HG02938 (cell line): ENCODE measurements around the gene PTX3.

Experiments used
- ATAC-seq: cut with Tn5 transposase; IDR thresholded peaks from one replicate; pipeline ENCODE4 v1.9.1; 2021; ENCODE audit warnings: mild to moderate bottlenecking, moderate library complexity; ENCODE audit not compliant: unreplicated experiment

PTX3 gene

GRCh38 chr3:157420606-157421130 is 16.0 kb upstream of the PTX3 start:
- ATAC-seq: no peak

DNA sequence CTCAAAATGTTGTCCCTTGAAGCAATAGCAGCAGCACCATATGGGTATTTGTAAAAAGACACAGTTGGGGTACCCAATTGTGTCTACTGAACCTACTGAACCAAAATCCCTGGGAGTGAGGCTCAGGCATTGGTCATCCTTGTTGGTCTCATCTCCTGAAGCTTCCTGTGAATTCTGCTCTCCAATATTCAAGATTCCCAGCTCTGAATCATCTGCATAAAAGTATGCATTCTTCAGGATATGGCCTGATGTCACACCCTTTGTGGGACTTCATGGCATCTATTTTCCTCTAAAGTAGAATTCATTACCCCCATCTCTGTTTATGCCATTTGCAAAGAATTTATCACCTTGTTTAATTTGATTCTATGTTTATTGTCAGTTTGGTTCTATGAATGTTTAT is 13.3 kb upstream of the PTX3 start:
- no peak for ATAC-seq

DNA sequence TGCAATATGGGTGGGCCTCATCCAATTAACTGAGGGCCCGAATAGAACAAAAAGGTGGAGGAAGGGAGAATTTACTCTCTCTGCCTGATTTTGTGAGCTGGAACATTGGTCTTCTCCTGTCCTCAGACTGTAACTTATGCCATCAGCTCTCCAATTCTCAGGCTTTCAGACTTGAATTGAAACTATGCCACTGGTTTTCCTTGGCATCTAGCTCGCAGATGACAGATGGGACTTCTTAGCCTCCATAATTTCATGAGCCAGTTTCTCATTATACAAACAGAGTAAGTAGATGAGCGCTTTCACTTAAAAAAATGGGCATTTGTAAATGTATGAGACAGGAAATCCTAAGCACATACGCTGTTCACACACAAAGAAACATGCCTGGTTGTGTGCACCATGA is 8.7 kb upstream of the PTX3 start:
- ATAC-seq: no peak

DNA sequence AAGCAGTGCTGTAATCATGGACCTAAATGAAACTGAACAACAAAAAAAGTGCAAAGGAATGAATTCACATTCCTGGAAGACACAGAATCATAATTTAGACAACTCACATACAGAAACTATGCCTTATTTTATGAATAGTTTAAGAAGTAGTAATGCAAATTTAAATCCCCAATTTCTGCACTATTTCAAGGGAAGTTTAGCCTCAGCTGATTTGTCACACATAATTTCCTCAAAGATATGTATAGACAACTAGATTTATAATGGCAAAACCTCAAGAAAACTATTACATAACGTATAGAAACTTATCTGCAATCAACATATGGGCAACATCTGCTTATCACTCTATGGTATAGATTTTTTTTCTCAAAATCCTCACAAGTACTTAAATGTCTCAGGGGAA is 7.8 kb upstream of the PTX3 start:
- no peak for ATAC-seq

GRCh38 chr3:157429708-157430107 is 6.9 kb upstream of the PTX3 start:
- no peak for ATAC-seq

- ATAC-seq: no peak
These were observed 1.6 kb downstream of the PTX3 start for GRCh38 chr3:157438194-157438730.

DNA sequence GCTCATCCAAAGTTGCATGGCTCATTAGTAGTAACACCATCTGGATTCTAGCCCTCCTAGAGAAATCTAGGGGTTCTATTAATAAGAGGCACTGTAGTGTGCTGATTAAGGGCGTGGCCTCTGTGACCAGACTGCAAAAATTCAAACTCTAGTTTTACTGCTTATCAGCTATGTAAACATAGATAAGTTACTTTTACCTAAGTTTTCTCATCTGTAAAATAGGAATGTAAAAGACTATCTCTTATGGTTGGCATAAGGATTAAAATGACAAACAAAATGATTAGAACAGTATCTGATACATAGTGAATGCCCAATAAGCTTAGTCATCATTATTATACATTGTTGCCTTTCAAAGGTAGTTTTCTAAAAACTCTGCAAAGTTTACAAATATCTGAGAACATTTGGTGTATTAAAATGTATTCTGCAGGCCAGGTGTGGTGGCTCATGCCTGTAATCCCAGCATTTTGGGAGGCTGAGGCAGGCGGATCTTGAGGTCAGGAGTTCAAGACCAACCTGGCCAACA is 4.5 kb downstream of the PTX3 start:
- no peak for ATAC-seq

DNA sequence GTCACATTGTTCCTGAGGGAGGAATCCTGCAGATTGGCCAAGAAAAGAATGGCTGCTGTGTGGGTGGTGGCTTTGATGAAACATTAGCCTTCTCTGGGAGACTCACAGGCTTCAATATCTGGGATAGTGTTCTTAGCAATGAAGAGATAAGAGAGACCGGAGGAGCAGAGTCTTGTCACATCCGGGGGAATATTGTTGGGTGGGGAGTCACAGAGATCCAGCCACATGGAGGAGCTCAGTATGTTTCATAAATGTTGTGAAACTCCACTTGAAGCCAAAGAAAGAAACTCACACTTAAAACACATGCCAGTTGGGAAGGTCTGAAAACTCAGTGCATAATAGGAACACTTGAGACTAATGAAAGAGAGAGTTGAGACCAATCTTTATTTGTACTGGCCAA is 6.1 kb downstream of the PTX3 start:
- no peak for ATAC-seq

DNA sequence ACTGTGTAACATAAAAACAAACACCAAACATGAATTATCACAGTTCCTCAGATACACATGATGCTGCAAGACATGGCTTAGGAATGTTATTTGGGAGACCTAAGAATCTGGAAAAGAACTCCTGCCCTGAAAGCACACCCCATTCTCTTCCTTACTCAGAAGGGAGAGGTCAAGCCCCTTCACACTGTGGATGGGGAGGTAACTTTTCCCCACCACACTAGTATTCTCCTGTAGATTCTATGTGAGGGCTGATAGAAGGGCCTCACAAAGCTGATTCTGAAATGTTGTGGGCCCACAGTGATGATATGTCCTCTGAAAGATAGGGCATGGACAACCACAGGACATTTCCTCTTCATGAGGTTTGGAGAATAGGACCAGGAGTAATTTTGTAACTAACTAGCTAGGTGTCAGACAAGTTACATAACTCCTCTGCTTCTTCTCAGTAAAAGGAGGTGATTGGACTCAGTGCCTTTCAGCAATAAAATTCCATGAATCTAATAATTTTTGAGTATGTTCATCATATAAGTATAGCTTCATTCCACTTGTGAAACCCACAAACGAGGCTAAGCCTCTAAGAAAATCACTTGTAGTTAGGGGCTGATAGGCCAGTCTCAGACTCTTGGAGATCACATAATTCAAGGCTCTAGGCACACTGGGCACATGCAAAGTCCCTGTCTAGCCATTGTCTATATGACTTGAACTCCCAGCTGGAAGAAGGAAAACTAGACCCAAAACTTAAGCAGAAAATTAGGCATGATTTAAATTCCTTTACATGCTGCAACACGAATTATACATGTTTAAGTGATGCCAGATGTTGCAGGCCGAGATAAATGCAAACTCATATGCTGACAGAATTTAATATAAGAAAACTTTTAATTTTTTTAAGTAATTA is 7.5 kb downstream of the PTX3 start:
- ATAC-seq: no peak

DNA sequence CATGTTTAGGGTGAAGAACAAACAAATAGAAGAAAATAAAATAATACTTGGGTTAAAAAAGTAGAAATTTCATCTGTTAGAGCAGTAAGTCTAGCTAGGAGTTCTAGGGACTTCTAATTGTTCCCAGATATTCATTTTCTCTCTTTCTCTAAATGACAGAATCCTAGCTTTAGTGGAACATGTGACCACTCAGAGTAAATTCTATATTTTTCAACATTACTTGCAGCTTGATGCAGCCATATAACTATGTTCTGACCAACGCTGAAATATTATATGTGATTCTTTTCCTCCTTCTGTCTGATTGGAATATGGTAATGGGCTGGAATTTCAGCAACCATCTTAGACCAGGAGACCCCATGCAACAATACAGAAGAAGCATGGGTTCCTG is 8.1 kb downstream of the PTX3 start:
- no peak for ATAC-seq

DNA sequence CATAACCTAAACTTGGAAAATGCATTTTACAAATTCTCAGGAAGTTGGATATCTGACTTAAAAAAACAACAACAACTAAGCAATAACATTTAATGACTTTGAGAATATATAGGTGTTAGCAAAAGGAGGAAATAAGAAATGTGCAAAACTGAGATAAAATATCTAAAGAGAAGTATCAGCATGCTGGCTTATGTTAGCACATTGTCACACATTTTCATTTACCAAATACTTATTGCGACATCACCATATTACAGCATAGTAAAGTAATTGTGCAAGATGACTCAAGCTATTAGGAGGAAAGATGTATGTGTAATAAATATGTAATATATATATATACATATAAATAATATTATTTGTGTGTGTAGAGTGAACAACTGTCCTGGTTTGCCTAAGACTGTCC is 9.2 kb downstream of the PTX3 start:
- no peak for ATAC-seq

DNA sequence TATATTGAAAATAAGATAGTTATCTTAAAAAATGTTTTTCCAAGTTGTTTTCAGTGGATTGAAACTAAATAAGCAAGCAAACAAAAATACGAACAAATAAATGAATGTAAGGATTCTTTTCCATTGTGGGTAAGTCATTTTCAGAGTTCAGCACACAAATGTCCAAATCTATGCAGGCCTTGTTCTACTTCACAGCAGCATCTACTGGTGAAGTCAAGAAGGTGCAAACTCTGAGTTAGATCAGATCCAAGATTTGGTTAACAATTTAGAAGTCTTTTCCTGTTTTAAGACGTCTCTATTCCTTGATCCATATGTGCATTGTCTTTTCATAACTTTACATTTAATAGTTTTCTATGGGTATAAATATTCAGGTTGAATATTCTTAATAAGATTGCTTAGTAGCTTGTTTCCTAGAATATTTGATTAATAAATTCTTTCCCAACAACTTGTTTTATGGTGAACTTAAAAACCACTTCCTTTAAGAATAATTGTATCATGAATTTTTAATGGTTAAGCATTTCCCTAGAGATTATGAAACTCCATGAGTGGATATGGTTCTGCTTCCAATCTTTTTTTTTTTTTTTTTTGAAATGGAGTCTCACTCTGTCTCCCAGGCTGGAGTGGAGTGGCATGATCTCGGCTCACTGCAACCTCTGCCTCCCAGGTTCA is 10.5 kb downstream of the PTX3 start:
- ATAC-seq: no peak

DNA sequence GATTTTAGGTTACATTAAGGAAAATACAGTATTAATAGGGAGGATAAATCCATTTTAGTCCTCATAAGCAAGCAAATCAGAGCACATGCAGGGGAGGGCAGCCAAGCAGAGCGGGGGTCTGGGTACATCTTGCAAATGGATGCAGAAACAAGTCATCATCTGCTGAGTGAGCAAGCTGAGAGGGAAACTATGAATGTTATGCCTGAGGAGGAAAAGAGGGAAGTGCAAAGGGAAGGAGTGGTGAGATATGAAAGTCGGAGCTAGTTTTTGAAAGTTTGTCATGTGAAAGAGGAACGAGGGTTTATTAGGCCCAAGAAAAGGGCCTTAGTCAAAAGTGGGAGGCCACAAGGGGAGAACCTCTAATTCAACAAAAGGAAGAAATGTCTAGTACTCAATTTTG is 15.4 kb downstream of the PTX3 start:
- ATAC-seq: no peak

DNA sequence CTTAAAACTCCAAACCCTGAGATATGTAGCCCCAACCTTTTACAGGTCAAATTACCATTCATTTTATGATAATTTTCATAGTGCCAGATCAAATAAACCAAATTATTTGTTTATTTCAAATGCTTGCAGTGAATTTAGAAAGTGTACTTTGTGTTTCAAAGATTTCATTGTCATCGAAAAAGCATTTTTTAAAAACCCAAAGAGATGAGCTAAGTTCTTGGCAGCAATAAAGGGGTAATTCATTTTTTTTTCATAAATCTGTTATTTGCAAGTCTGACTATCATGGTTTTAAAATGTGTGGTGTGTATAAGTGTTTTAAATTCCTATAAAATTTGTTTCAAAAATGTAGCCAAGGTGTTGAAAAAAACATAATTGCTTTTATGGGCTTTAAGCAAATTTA is 17.2 kb downstream of the PTX3 start:
- no peak for ATAC-seq

DNA sequence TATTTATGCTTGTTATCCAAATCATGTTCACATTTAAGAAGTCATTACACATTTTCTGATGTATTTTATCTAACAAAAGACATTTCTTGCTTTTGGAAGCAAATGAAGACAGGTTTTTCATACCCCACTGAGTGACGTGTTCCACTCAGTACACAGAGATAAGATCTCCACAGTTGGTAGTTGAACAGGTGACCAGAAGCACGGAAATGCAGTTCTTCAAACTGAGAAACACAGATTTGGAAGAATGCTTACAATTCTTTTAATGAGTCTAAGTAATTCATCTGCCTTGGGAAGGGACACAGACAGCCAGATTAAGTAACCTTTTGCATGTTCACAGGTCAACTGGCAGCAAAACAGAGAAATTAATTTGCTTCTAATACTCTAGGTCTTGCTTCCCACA is 23.1 kb downstream of the PTX3 start:
- ATAC-seq: no peak

DNA sequence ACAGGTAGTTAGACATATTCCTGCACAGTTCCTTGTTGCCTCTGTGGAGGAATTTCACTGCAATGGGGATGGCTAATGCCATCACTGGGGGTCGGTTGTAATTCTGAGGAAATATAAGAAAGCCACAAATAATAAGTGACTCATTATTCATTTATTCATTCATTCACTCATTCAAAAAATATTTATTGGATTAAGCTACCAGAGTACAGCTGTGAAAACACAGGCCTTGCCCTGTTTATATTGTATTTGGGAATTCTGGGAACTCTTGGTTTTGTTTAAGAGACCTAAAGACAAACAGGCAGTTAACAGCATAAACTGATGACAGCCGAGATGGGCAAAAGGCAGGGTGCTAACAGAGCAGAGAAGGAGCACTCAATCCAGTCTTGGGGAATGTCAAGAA is 23.6 kb downstream of the PTX3 start:
- ATAC-seq: no peak

DNA sequence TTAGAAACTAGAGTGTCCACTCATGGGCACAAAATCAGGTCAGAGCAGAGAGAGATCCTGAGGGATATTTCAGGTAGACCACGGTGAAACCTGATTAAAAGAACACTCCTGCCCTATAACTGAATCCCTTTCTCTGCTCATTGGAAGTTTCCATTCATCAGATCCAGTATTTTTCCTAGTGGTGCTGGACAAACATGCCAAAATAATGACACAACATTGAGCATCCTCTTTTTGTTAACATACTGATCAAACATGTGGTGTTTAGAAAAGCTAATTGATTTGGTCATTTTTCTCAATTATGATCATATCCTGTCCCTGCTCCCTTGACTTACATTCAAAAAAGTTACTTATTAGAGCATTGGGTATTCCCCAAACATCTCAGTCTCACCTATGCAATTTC is 27.2 kb downstream of the PTX3 start:
- no peak for ATAC-seq

DNA sequence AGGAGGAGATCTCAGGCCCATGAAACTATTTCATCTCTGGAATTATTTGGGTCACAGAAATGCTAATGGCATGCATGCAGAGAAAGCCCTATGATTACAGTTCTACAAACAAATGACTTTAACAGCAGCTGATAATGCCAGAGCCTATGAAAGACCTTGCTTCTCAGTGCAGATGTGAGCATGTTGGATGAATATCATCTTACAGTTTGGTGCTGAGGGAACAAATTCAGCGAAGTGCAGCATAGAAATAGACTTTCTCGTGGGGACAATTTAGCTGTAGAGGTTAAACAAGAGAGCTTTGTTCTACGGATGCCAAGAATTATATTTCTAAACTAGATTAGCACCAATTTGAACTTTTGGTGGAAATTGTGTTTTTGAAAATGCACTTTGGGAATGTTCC is 27.7 kb downstream of the PTX3 start:
- ATAC-seq: no peak

DNA sequence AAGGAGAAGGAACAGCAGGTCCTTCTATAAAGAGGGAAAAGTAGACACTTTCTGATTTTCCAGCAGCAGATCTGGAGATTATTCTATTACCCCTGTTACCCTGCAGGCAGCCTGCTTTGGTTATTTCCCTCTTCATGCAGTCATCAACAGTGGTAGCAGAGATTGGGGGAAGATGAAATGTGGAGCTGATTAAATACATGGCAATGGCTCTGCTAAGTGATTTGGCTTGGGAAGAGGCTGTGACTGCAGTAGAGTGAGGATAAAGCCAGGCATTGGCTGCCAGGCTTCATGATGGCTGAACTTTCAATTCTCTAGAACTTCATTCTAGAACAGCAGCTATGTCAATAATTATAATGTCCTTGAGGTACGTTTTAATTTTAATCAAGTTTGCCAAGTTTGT is 29.1 kb downstream of the PTX3 start:
- ATAC-seq: no peak

DNA sequence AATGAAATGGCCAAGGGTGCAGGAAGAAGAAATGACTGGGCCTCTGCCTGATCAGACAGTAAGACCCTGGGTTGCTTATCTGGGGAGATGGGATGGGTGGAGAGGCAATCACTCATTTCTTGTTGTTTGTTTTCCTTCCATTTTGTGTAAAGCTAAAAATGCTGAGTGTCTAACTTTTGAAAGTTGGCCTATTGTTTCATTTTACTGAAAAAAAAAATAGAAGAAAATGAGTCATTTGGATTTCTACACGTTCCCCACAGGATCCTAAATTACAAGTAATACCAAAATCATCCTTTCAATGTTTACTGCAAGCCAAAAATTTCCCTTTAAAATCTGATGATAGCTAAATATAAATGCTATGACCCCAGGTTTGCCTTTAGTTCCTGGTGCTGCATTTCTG is 30.6 kb downstream of the PTX3 start:
- ATAC-seq: no peak

DNA sequence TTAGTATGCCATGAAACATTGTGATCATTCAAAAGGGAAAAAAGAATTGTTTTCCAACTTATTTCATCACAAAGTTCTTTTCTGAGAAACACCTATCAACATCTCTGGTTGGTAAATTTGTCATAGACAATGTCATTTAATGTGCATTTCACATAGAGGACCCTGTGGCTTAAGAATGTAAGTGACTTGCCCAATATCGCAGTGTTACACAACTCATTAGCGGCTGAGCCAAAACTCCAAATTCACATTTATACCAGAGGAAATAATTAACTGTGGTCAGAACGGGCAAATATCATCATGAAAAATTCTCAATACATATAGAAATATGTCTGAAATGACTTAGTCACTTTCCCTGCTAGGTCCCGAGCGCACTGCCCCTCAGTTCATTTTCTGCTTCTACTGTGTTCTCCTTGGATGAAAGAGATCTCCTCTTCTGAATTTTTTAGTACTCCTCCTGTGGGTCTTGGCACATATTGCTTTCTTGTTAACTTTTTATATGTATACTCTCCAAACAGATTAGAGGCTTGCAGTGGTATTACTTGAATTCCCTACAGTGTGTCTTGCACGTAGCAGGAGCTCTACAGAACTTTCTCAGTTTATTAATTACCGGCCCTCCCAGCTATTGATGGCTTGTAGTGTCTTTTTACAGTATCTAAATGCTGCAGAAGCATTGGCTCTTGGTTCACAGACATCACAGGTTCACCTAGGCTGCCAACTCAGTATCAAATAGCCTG is 33.1 kb downstream of the PTX3 start:
- no peak for ATAC-seq
